HG03095 (cell line): ENCODE measurements around the gene IL23A.
"Not testable (repeated sequence)": the region's sequence is repeated elsewhere in the genome, so short reads cannot be mapped to it uniquely, and the experiment has no call there.

Experiments
- ATAC-seq: cut with Tn5 transposase; IDR thresholded peaks from one replicate; pipeline ENCODE4 v1.9.1; 2021; ENCODE audit warnings: moderate library complexity; ENCODE audit not compliant: unreplicated experiment

Gene IL23A

GRCh38 chr12:56338308-56339157 lies at the start of gene IL23A:
Gene IL23A, plus strand, starts transcription at chr12:56338884. Its CDS starts 161 bp downstream, at chr12:56339045.
- peak; percentile 40 for ATAC-seq

GRCh38 chr12:56293795-56294194 lies 44.9 kb upstream of the IL23A start:
- no peak for ATAC-seq

- no peak for ATAC-seq
These were observed 42.4 kb upstream of the IL23A start for GRCh38 chr12:56296295-56296694.

- ATAC-seq = no peak
These were observed 41.3 kb upstream of the IL23A start for GRCh38 chr12:56297400-56297799.

GRCh38 chr12:56298828-56299227 lies 39.9 kb upstream of the IL23A start:
- no peak for ATAC-seq

- ATAC-seq = no peak
These were observed 39.3 kb upstream of the IL23A start for GRCh38 chr12:56299308-56299852.

GRCh38 chr12:56299853-56300643 lies 38.6 kb upstream of the IL23A start, which contains the start of gene CS:
Gene CS, minus strand, starts transcription at chr12:56300330. Its CDS starts 129 bp downstream, at chr12:56300201.
- ATAC-seq = peak; percentile 90

- no peak for ATAC-seq
These were observed 37.8 kb upstream of the IL23A start for GRCh38 chr12:56300644-56301464.

GRCh38 chr12:56304276-56304675 lies 34.4 kb upstream of the IL23A start:
- ATAC-seq = no peak

GRCh38 chr12:56304872-56305590 lies 33.7 kb upstream of the IL23A start:
- ATAC-seq = no peak

GRCh38 chr12:56307221-56307965 lies 31.3 kb upstream of the IL23A start:
- ATAC-seq = no peak

- ATAC-seq = no peak
These were observed 30.0 kb upstream of the IL23A start for GRCh38 chr12:56308714-56309113.

- ATAC-seq = no peak
These were observed 27.7 kb upstream of the IL23A start for GRCh38 chr12:56311003-56311402.

GRCh38 chr12:56315249-56315621 lies 23.4 kb upstream of the IL23A start:
- ATAC-seq = no peak

- peak; percentile 88 for ATAC-seq
These were observed 22.8 kb upstream of the IL23A start, which contains the start of gene CNPY2 for GRCh38 chr12:56315622-56316473. Gene CNPY2, minus strand, starts transcription at chr12:56315988. Its CDS starts 771 bp downstream, at chr12:56315217.

GRCh38 chr12:56317675-56318074 lies 21.0 kb upstream of the IL23A start:
- no peak for ATAC-seq

- no peak for ATAC-seq
These were observed 17.7 kb upstream of the IL23A start for GRCh38 chr12:56321027-56321426.

GRCh38 chr12:56321610-56322009 lies 17.1 kb upstream of the IL23A start:
- not testable (repeated sequence) for ATAC-seq
